Stimulated activated CD4-positive, alpha-beta T cell treated with anti-CD3 and anti-CD28 coated beads, TNF-alpha, amount 100 ng/mL, for 24 hours (primary cell): ENCODE measurements around the gene CSNK1G2.
A peak's percentile ranks its signal among the peaks of the same experiment; 100 is the strongest.
"Not testable (repeated sequence)": the region's sequence is repeated elsewhere in the genome, so short reads cannot be mapped to it uniquely, and the experiment has no call there.

Source experiments
- DNase-seq, 3 experiments: peaks; one replicate each; pipeline ENCODE4 v3.0.0-alpha.2; 2020; ENCODE audit warnings: low read depth in 3 of 3

Gene CSNK1G2

DNA sequence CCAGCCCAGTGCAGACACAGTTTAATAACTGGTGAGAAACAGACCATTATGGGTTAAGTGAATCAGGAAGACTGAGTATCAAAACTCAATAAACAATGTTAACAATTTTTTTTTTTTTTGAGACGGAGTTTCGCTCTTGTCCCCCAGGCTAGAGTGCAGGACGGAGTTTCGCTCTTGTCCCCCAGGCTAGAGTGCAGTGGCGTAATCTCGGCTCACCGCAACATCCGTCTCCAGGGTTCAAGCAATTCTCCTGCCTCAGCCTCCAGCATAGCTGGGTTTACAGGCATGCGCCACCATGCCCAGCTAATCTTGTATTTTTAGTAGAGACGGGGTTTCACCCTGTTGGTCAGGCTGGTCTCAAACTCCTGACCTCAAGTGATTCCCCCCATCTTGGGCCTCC is 47.5 kb downstream of the CSNK1G2 start:
- DNase-seq: not testable (repeated sequence)

DNA sequence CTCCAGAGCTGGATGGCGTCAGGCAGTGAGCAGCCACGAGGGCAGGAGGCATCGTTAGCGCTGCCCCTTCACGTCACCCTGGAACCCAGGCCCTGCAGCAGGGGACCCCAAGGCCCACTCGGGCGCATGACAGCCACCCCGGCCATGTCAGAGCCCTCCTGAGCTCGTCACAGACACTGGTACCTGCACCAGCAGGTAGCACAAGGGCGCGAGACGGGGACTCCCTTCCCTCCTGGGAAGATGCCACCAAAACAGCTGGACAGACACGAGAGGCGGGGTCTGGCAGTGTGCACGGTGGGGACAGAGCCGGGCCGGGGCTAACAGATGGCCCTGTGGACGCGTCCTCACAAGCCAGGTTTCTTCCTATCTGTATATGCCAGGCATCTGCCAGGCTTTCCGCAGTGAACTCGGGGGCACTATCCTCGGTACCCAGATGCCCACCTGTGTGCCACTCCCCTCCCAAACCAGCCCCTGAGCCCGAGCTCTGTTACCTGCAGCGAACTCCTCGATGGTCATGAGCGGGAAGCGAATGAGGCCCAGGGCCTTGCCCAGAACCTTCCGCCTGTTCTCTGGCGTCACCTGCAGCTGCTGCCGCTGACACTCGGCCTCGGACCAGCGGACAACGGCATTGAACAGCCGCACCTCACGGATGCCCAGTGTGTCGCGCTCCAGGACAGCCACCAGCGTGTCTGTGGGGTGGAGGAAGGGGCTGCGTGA is 48.7 kb downstream of the CSNK1G2 start:
- no peak for DNase-seq

DNA sequence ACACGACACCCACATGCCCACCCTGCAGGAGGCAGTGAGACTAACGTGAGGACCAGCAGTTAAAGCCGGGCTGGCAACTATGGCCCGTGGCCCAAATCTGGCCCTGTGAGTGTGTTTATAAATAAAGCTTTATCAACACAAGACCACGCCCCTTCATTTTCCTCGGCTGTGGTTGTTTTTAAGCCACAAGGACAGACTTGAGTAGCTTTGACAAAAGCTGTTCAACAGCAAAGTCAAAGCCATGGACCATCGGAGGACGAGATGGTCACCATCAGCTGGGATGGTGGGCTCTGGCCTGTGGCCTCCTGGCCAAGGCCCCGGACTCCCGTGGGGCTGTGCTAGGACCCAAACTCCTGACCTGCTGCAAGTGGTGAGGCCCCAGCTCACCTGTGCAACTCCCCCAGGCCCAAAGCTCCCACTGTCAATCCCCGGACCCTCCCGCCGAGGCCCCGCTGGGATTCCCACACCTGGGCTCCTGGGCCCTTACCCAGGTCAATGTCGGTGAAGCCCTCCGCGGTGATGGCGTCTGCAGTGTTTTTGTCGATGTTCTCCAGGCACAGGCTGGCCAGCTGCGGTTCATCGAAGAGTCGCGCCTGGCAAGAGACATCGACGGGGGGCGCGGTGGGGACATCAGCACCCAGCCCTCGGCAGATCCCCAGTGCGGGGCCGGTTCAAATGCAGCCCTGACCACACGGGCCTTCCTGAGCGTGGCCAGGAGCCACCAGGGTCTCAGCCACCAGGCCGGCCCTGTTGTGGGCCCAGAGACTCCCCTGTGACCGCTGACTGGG is 49.5 kb downstream of the CSNK1G2 start:
- DNase-seq: no peak

- DNase-seq: no peak
These were observed 50.3 kb downstream of the CSNK1G2 start for GRCh38 chr19:1991018-1991913.

- DNase-seq: peak in 2 of 3 experiments; percentile 15 to 37
These were observed 51.8 kb downstream of the CSNK1G2 start for GRCh38 chr19:1992759-1993260.

DNA sequence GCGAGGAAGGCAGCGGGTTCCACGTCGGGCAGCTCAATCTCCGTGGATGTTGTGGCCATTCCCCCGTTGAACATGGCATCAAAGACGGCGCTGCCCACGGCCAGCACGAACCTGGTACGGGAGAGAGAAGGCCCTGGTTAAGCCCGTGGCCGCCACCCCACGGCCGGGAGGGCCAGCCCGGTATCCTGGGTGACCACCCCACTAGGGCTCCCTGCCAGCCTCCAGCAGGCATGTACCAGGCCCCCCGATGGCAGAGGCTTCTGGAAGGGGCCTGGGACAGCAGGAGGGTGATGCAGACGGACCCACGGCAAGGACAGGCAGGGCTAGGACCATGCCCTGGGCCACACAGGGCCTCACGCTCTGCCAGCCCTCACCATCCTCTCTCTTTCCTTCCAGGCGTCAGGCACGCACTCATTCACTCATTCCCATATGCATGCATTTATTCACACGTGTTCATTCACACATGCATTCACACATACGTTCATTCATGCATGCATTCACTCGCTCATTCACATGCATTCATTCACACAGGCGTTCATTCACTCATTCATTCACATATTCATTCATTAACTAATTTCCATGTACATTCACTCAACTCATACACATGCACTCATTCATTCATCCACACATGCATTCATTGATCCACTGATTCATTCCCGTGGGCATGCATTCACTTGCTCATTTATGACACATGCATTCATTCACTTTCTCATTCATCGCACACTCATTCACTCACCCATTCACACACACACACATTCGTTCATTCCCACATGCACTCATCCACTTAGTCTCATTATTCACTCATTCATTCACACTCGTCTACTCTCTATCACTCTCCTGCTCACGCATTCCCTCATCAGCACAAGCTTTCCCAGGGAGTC is 56.6 kb downstream of the CSNK1G2 start:
- DNase-seq: no peak

DNA sequence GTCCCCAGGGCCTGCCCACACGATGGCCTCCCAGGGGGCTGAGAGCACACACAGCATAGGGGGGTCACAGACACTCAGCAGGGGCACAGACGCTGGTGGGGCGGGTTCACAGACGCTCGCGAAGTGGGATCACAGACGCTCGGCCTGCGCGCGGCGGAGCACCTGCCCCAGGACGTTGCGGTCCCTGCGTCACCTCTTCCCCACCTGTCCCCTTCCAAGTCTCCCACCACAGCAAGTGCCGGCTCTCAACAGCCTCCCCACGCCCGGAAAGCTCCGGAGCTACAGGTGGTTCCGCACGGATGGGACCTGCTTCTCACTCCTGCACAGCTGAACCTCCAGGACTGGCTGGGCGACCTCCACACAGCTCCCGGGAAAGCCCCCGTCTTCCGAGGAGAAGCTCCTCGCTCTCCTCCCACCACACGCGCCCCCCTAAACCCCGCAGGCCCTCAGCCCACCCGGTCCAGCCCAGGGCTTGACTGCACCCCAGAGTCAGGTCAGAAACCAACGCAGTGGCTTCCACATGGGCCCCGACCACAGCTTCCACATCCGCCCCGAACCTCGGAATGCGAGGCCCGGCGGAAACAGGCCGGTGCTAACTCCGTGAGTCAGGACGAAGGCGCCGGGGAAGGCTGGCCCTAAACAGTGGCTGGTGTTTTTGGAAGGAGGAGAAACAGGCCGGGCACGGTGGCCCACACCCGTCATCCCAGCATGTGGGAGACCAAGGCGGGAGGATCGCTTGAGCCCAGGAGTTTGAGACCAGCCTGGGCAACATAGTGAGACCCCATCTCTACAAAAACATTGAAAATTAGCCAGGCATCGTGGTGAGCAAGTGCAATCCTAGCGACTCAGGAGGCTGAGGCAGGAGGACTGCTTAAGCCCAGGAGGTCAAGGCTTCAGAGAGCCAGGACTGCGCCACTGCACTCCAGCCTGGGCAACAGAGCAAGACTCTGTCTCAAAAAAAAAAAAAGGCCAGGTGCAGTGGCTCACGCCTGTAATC is 58.0 kb downstream of the CSNK1G2 start:
- no peak for DNase-seq

- DNase-seq: no peak
These were observed 59.0 kb downstream of the CSNK1G2 start for GRCh38 chr19:1999856-2000515.

- DNase-seq: no peak
These were observed 62.9 kb downstream of the CSNK1G2 start for GRCh38 chr19:2003874-2004273.

GRCh38 chr19:2010135-2010668 is 69.2 kb downstream of the CSNK1G2 start:
- DNase-seq: no peak

- no peak for DNase-seq
These were observed 70.2 kb downstream of the CSNK1G2 start for GRCh38 chr19:2011169-2011568.

GRCh38 chr19:2012941-2013682 is 72.1 kb downstream of the CSNK1G2 start:
- DNase-seq: no peak

- DNase-seq: no peak
These were observed 72.7 kb downstream of the CSNK1G2 start for GRCh38 chr19:2013683-2013961.

DNA sequence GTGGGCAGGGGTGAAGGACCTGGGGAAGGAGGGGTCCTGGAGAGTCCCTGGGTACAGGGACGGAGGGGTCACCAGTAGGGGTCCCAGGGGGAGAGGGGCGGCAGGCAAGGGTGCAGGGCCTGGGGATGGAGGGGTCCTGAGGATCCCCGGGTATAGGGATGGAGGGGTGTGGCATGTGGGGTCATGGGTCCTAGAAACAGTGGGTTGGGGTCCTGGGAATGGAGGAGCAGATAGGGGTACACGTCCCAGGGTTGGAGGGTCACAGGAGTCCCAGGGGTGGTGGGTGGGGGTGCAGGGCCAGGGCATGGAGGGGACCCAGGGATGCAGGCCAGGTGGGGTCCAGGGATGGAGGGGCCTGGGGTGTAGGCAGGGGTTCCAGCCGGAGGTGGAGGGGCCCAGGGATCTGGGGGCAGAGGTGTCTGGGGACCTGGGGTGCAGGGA is 73.2 kb downstream of the CSNK1G2 start:
- DNase-seq: no peak

DNA sequence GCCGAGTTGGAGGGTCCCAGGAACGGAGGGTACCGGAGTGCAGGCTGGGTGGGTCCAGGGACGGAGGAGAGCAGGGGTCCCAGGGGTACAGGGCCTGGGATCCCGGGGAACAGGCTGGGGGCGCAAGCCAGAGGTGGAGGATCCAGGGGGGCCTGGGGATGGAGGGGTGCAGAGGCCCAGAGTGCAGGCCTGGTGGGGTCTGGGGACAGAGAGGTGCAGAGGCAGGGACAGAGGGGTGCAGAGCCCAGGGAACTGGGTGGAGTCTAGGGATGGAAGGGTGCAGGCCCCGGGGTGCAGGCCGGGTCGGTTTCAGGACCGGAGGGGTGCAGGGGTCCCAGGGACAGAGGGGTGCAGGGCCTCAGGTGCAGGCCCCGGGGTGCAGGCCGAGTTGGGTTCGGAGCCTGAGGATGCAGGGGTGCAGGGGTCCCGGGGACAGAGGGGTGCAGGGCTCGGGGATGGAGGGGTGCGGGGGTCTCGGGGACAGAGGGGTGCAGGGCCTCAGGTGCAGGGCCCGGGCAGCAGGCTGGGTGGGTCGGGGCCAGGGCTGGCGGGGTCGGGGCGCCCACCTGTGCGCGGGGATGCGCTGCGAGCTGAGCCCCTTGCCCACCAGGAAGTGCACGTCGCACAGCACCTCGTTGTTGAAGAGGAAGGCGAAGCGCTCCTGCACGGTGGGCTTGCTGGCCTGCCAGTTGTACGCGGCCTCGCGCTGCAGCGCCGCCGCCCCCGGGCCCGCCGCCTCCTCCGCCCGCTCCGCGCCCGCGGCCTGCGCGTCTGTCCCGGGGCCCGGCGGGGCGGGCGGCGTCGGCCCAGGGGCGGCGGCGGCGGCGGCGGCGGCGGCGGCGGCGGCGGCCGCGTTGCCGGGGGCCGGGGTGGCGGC is 74.0 kb downstream of the CSNK1G2 start:
- no peak for DNase-seq

- peak; percentile 29 to 48 (median 29) for DNase-seq
These were observed 74.6 kb downstream of the CSNK1G2 start, which contains the start of gene BTBD2 for GRCh38 chr19:2015608-2015950. TSS of gene BTBD2 (minus strand) at chr19:2015714. CDS start at chr19:2015703, 11 bp downstream.
